HFFc6 (cell line): Measurements from ENCODE around the gene ZNF202. TPM values are rescaled to one million over a fixed set of nuclear protein-coding genes. Genes with fewer than 3 reads are reported as not detected.

ENCODE experiments used
- DNase-seq: peaks from one replicate; pipeline ENCODE4 v3.0.0-alpha.2; 2018
- H3K27ac Mint-ChIP-seq: 2 replicates; pipeline ENCODE4 v1.8.0; 2020; ENCODE audit warnings: mild to moderate bottlenecking, mixed read lengths
- H3K27me3 Mint-ChIP-seq: 2 replicates; pipeline ENCODE4 v1.8.0; 2021; ENCODE audit warnings: mild to moderate bottlenecking, moderate library complexity, mixed read lengths; ENCODE audit not compliant: insufficient read depth
- H3K36me3 Mint-ChIP-seq: 2 replicates; pipeline ENCODE4 v1.8.0; 2021; ENCODE audit warnings: low read depth, mixed read lengths
- H3K4me1 Mint-ChIP-seq: 2 replicates; pipeline ENCODE4 v1.8.0; 2020; ENCODE audit warnings: low read depth, mixed read lengths
- H3K4me3 Mint-ChIP-seq: 2 replicates; pipeline ENCODE4 v1.8.0; 2020; ENCODE audit warnings: mild to moderate bottlenecking, moderate library complexity, mixed read lengths
- H3K9me3 Mint-ChIP-seq: 2 replicates; pipeline ENCODE4 v1.8.0; 2020; ENCODE audit warnings: mild to moderate bottlenecking, mixed read lengths
- total RNA-seq, 6 experiments: library from RNA; stranded (reverse); fragmentation: NEBNext Ultra II Directional; extraction: Animal tissue kit (Norgen Biotek cat#: 25700); gene quantifications; 2 replicates in 1 of 6; 3 replicates in 5 of 6; pipeline ENCODE4 v1.2.3, GENCODE V29; 2021
- TF ChIP-seq, protein P1 (sequence below): fragments of 200-600 bp; sonication (generic); IDR thresholded peaks from 2 replicates; pipeline ENCODE4 v1.5.0; 2021; ENCODE audit warnings: antibody characterized with exemption, mild to moderate bottlenecking

Gene ZNF202
- total RNA-seq, 6 experiments from 2014 or later, result 5.4 to 8.3 (median 6.8) TPM

DNA sequence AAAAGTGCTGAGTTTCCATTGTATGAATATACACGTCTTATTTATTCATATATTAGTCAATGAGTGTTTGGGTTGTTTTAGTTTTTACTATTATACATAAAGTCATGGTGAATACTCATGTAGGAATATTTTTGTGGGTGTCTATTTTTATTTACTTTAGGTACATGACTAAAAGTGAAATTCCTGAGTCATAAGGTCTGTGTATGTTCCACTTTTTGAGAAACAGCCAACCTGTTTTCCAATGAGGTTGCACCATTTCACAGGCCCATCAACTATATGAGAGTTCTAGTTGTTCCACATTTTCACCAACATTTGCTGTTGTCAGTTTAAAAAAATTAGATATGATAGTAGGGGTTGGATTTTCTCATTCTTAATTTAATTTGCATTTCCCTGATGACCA lies 19.4 kb upstream of the ZNF202 start:
- Mint-ChIP-seq H3K4me1 (no peaks in the 10 kb centered on the region), H3K9me3 (peaks cover 11% of the 10 kb centered on the region), H3K36me3 (peaks cover 8% of the 10 kb centered on the region), H3K4me3 (no peak overlapping the region), H3K27ac (no peak overlapping the region), H3K27me3 (no peaks in the 10 kb centered on the region; the same call in 1 of the 2 replicates)
- TF ChIP-seq, protein P1, sequence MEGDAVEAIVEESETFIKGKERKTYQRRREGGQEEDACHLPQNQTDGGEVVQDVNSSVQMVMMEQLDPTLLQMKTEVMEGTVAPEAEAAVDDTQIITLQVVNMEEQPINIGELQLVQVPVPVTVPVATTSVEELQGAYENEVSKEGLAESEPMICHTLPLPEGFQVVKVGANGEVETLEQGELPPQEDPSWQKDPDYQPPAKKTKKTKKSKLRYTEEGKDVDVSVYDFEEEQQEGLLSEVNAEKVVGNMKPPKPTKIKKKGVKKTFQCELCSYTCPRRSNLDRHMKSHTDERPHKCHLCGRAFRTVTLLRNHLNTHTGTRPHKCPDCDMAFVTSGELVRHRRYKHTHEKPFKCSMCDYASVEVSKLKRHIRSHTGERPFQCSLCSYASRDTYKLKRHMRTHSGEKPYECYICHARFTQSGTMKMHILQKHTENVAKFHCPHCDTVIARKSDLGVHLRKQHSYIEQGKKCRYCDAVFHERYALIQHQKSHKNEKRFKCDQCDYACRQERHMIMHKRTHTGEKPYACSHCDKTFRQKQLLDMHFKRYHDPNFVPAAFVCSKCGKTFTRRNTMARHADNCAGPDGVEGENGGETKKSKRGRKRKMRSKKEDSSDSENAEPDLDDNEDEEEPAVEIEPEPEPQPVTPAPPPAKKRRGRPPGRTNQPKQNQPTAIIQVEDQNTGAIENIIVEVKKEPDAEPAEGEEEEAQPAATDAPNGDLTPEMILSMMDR, result no peak
- DNase-seq, result no peak

DNA sequence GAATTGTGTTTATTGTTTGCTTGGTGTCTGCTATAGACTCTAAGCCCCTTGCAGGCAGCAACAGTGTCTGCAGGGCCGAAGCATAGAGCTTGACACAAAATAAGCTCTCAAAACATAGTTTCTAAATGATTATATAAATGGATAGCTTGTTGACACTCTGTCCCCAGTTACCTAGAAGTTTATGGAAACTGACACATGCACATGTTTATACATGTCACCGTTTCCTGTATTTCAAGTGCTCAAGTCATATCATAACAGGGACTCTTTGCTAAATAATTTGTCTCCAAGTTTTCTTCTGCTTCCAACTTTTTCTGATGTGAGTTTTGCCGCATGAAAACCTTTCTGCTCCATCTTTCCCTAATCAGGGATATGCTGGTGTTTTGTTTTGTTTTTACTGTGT lies 16.5 kb upstream of the ZNF202 start:
- DNase-seq, result no peak
- Mint-ChIP-seq H3K27me3 (no peaks in the 10 kb centered on the region; the same call in 1 of the 2 replicates), H3K4me1 (no peaks in the 10 kb centered on the region), H3K36me3 (peaks cover 8% of the 10 kb centered on the region), H3K9me3 (peaks cover 11% of the 10 kb centered on the region), H3K4me3 (no peak overlapping the region), H3K27ac (no peak overlapping the region)
- TF ChIP-seq, protein P1, result no peak

DNA sequence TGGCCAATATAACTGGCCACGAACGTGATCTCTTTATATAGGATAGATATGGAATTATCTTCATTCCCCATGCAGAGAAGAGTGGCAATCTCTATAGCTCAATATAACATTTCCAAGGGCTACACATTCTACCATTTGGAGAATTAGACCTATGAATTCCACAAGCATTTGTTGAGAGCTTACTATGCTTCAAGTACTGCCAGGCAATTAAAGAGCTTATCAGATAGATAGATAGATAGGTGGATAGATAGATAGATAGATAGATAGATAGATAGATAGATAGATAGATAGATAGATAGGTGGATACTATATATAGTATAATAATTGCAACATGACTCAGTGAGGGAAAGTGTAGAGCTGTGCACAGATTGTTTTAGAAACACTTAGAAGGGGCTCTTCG lies 14.4 kb upstream of the ZNF202 start:
- TF ChIP-seq, protein P1, result no peak
- no peak overlapping the region for H3K27ac Mint-ChIP-seq
- no peaks in the 10 kb centered on the region for H3K36me3 Mint-ChIP-seq
- H3K4me3 Mint-ChIP-seq, result no peak overlapping the region
- H3K4me1 Mint-ChIP-seq, result no peaks in the 10 kb centered on the region
- H3K27me3 Mint-ChIP-seq, result no peaks in the 10 kb centered on the region; the same call in 1 of the 2 replicates
- no peaks in the 10 kb centered on the region for H3K9me3 Mint-ChIP-seq
- no peak for DNase-seq

DNA sequence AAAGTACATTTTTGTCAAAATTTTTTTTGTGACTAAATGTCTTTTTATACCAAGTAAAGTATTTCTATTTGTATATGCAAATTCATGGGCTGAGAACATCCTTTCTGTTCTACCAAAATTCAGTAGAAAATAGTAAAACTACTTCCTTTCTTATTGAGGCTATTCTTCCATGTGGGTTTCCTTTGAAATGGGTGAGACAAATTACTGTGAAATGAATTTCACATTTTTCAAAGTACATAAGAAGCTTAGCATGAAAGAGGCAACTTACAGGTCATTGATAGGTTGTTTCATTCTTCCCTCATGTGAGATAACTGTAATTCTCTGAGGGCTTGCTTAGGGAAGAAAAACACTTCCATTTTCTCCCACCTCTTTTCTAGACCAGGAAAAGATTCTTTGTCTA lies 13.9 kb upstream of the ZNF202 start:
- TF ChIP-seq, protein P1, result no peak
- Mint-ChIP-seq H3K4me3 (no peak overlapping the region), H3K36me3 (no peaks in the 10 kb centered on the region), H3K4me1 (no peaks in the 10 kb centered on the region), H3K9me3 (no peaks in the 10 kb centered on the region), H3K27me3 (no peaks in the 10 kb centered on the region; the same call in 1 of the 2 replicates), H3K27ac (no peak overlapping the region)
- no peak for DNase-seq

DNA sequence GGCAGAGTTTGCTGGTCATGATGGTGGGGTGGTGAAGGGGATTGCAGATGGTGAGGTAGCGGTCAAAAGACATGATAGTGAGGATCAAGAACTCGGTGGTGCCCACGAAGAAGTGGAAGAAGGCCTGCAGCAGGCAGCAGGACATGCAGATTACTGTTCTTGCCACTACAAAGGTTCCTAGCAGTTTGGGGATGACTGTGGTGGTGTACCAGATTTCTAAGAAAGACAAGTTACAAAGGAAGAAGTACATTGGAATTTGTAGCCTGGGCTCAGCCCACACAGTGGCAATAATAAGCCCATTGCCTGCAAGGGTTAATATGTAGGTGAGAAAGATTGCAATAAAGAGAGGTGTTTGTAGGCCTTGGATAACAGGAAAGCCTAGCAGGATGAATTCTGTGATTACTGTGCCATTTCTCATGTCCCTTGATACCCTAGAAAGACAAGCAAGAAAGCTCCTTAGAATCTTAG lies 12.7 kb upstream of the ZNF202 start, which contains the start of gene OR6X1:
TSS of gene OR6X1 (minus strand) at position 418 of the 468 bp plus-strand sequence. CDS start at position 418, 0 bp downstream.
- no peaks in the 10 kb centered on the region; the same call in 1 of the 2 replicates for H3K27me3 Mint-ChIP-seq
- DNase-seq, result no peak
- H3K36me3 Mint-ChIP-seq, result no peaks in the 10 kb centered on the region
- H3K9me3 Mint-ChIP-seq, result no peaks in the 10 kb centered on the region
- H3K4me1 Mint-ChIP-seq, result no peaks in the 10 kb centered on the region
- H3K4me3 Mint-ChIP-seq, result no peak within 1 kb of the TSS
- TF ChIP-seq, protein P1, result no peak
- no peak within 1 kb of the TSS for H3K27ac Mint-ChIP-seq
